ENCODE measurements around the gene GALNT2. TPM values are rescaled to one million over a fixed set of nuclear protein-coding genes. Genes with fewer than 3 reads are reported as not detected.

Gene GALNT2
- total and polyA plus RNA-seq, 10 of the 15 experiments (the other 5 are each of a cell fraction or from before 2014, with no cell fraction given) = 0.52 to 27.7 (median 16.3) TPM

- no peak for TF ChIP-seq RELB (IDR thresholded peaks at IDR 0.05; ENCODE audit: low read depth)
These were observed 169.4 kb downstream of the GALNT2 start (continued) for GRCh38 chr1:230236301-230237008.

- no peak overlapping the region for H2AFZ ChIP-seq (ENCODE audit: control insufficient read depth, low read depth, low read length)
- FAIRE-seq (no peak), ATAC-seq (no peak), DNase-seq (ENCODE audit: low read depth, low spot score) (no peak)
- no peak overlapping the region for H3K27ac ChIP-seq (ENCODE audit: control insufficient read depth, insufficient read depth)
- peaks cover 6 to 8% of the 10 kb centered on the region in 2 experiments; a peak in 3 of 4 replicates for H3K36me3 ChIP-seq (ENCODE audit: control insufficient read depth in 2 of 2, insufficient read depth in 2 of 2, low read length in 1 of 2)
- RAD21 ChIA-PET (ENCODE audit: unreplicated experiment) = no interaction called here
- CTCF ChIA-PET = interaction anchor here (1.0 kb wide), 2 partner anchors 70 to 133 kb away, joined by 3 to 4 read pairs; no protein-coding TSS in a partner anchor
- H3K4me1 ChIP-seq (ENCODE audit: control insufficient read depth, insufficient read depth, low read length) = no peaks in the 10 kb centered on the region; the same call in 1 of the 2 replicates
- H3K79me2 ChIP-seq (ENCODE audit: control insufficient read depth, insufficient read depth, low read length) = no peaks in the 10 kb centered on the region
- no peak overlapping the region for H3K4me3 ChIP-seq
- TF ChIP-seq NFYB (IDR thresholded peaks at IDR 0.05; ENCODE audit: insufficient read depth, low read depth, low read length) = no peak
- TF ChIP-seq NFYA (IDR thresholded peaks at IDR 0.05; ENCODE audit: borderline replicate concordance, low read depth, low read length) = no peak
- no peak for TF ChIP-seq POLR2A (IDR thresholded peaks at IDR 0.05; ENCODE audit: low read depth, low read length)
- no peak for TF ChIP-seq BMI1 (IDR thresholded peaks at IDR 0.05; ENCODE audit: borderline replicate concordance)
- no peak for TF ChIP-seq PKNOX1 (IDR thresholded peaks at IDR 0.05)
- no peak for TF ChIP-seq JUNB (IDR thresholded peaks at IDR 0.05)
- no peak for TF ChIP-seq ATF7 (IDR thresholded peaks at IDR 0.05; ENCODE audit: low read depth)
- TF ChIP-seq ESRRA (IDR thresholded peaks at IDR 0.05; ENCODE audit: low read length) = no peak
- H3K27me3 ChIP-seq (replicated peaks in 1 of 2; ENCODE audit: control insufficient read depth in 2 of 2, insufficient read depth in 2 of 2, low read length in 1 of 2) = no peaks in the 10 kb centered on the region
- in situ Hi-C loops (cut with MboI) (no loop called here), intact Hi-C loops (cut with micrococcal nuclease; ENCODE audit: unreplicated experiment) (no loop called here)
- no TSS peak for BruUV-seq (replicated peaks)
- WGBS (ENCODE audit: insufficient coverage, insufficient replicate concordance, low lambda C conversion rate, missing lambda C conversion rate) = 83% methylated on average over 3 of the region's 3 CpGs
- no peak overlapping the region for H3K9ac ChIP-seq (ENCODE audit: control insufficient read depth, insufficient read depth, low read length)
- SMC1A ChIA-PET (ENCODE audit: uncharacterized antibody, unreplicated experiment) = interaction anchor here (1.0 to 1.5 kb wide), 2 partner anchors 11 to 16 kb away, joined by 3 read pairs; no protein-coding TSS in a partner anchor
- no peak overlapping the region for H3K4me2 ChIP-seq (ENCODE audit: control insufficient read depth, insufficient read depth)
- H3K9me3 ChIP-seq (replicated peaks; ENCODE audit: control insufficient read depth, insufficient read depth, low read length) = no peaks in the 10 kb centered on the region; the same call in 2 of the 3 replicates
- POLR2A ChIA-PET = no interaction called here
- no peaks in the 10 kb centered on the region for H4K20me1 ChIP-seq (ENCODE audit: control insufficient read depth, insufficient read depth)
These were observed 170.0 kb downstream of the GALNT2 start for GRCh38 chr1:230237009-230237370.
